GM10847 (cell line): ENCODE data around the gene CCDC178.

Source experiments
- POLR2A ChIP-seq: IDR thresholded peaks from 2 replicates; pipeline ENCODE4 v1.6.1; 2011; ENCODE audit not compliant: insufficient read length; ENCODE audit errors: extremely low read depth

Gene CCDC178

DNA sequence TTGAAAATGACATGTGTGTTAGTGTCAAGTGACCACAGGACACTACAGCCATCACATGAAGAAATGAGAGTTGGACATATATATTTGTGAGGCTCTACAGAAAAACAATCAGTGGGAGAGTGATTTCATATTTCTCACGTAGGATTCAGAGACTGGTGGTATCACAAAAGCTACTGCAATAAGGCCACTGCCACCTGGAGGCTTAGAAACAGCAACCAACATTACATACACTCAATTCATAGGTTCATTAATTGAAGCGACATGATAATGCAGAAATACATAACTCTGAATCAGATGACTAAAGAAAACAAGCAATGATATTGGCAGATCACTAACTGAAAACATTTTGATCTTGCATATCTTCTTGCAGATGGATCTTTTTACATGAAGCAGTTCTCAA is 419.6 kb downstream of the CCDC178 start:
- no peak for TF ChIP-seq POLR2A

DNA sequence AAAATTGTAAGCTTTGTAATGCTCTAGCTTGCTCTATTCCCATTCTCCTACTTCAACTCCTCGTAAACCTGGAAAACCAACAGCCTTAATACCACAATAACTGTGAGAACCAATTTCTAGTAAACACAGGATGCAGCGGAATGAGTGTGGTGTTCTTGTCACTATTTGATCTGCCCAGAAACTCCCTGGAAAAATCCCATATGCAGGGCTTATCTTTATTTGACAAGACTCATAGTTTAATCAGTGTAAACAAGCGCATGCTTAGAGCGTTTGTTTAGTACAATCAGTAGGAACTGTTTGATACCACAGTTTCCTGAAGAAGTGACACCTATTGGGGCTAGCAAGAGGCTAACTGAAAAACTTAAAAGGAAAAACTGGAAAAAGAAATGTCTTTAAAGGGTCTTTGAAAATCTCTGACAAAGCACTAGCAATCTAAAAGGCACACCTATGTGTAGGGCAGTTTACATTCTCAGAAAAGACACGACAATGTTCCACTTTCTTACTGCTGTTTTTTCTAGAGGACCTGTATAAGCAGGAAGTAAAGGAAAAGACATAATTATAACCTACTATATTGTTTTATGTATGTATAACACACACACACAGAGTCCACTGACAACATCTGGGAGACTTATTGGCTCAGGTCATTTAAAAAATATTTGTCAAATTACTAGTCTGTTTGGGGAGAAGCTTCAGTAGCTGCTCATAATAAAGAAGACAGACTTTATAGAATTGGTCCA is 426.3 kb downstream of the CCDC178 start:
- no peak for TF ChIP-seq POLR2A

GRCh38 chr18:33010149-33010548 is 430.4 kb downstream of the CCDC178 start:
- TF ChIP-seq POLR2A = no peak

DNA sequence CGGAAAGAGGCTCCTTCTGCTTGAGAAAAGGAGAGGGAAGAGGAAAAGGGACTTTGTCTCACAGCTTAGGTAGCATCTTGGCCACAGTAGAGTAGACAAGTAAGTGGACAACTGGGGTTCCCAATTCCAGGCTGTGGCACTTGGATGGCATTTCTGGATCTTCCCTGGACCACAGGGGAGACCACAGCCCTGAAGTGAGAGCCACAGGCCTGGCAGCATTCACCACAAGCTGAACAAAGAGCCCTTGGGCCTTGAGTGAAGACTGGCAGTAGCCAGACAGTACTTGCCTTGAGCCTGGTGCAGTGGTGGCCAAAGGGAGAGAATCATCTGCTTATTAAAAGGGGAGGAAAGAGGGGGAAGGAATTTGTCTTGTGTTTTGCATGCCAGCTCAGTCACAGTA is 441.6 kb downstream of the CCDC178 start:
- TF ChIP-seq POLR2A = no peak

DNA sequence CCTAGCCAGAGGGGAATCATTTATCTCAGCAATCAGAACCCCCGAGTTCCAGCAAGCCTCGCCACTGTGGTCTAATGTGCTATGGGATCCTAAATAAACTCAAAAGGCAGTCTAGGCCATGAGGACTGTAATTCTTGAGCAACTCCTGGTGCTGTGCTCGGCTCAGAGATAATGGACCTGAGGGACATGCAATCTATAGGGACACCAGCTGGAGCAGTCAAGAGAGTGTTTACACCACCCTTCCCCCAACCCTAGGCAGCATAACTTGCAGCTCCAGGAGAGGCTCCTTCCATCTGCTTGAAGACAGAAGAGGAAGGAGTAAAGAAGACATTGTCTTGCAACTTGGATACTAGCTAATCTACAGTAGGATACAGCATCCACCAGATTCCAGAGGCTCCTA is 442.2 kb downstream of the CCDC178 start:
- no peak for TF ChIP-seq POLR2A

DNA sequence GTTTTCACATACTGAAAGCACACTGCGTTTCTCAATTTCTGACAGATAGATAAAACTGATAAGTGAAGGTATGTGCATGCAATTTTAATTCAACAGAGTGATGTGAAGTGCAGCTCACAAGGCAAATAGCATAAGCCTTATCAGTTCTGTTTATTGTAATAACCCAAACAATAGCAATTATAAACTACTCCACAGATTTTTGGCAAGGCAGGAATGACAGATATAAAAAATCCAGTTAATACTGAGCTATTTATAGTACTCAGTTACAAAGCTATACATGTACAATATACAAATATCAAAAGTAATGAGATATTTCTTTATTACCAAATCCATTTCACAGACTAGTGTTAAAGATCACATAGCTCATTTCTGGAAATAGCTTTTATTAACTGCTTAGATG is 456.8 kb downstream of the CCDC178 start:
- TF ChIP-seq POLR2A = no peak

GRCh38 chr18:32980896-32981295 is 459.6 kb downstream of the CCDC178 start:
- TF ChIP-seq POLR2A = no peak

GRCh38 chr18:32975501-32975900 is 465.0 kb downstream of the CCDC178 start:
- no peak for TF ChIP-seq POLR2A

DNA sequence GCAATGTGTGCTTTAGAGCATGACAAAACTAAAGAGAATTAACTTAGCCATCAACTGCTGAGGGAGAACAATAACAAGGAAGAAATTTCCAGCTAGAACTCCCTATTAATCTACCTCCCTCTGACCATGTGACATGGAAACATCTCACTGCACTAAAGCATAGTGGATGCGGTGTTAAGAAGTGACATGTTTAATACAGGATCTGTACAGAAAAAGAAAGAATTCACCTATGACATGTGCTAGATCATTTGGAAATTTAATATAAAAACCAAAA is 465.4 kb downstream of the CCDC178 start:
- TF ChIP-seq POLR2A = no peak

DNA sequence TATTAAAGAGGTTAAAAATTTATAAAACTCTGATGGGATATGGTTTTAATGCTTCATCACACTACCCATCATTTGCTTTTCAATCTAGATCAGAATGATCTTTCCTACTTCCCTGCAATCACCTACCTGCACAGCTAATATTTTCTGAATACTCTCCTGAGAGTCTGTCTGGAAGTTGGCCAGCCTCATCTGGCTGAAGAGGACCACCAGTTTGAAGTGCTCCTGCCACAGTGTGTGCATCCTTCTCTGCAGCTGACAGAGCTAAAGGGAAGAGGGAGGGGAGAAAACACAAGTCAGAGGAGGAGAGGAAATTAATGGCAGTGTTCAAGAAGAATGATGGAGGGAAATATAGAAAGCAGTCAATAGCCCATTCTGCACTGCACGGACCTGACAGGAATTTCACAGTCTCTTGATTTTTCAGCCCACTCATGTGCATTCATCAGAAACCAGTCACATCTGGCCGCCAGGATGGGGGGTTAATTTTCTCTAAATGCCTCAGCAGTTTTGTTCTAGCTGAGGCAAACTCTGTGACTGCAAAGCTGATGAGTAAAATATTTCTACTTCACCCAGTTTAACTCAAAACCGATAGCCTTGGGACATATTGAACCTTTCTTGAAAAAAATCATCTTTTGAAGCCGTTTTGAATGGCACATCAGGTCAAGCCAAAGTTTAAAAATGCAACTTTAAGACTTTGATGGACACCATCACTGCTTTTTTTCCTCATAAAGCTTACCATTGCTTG is 465.9 kb downstream of the CCDC178 start:
- TF ChIP-seq POLR2A = no peak

GRCh38 chr18:32968248-32968647 is 472.3 kb downstream of the CCDC178 start:
- no peak for TF ChIP-seq POLR2A

- TF ChIP-seq POLR2A = no peak
Observed at GRCh38 chr18:32966141-32966540, 474.4 kb downstream of the CCDC178 start.

DNA sequence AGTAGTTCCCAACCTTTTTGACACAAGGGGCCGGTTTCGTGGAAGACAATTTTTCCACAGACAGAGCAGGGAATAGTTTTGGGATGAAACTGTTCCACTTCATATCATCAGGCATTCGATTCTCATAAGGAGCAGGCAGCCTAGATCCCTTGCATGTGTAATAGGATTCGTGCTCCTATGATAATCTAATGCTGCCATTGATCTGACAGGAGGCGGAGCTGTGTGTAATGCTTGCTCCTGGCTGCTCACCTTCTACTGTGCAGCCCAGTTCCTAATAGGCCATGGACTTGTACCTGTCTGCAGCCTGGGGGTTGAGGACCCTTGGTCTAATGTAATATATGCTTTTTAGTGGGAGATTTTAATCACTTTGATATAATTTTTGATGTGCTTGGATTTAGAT is 479.0 kb downstream of the CCDC178 start:
- TF ChIP-seq POLR2A = no peak

GRCh38 chr18:32958746-32959145 is 481.8 kb downstream of the CCDC178 start:
- no peak for TF ChIP-seq POLR2A

GRCh38 chr18:32956591-32957315 is 483.8 kb downstream of the CCDC178 start:
- no peak for TF ChIP-seq POLR2A

DNA sequence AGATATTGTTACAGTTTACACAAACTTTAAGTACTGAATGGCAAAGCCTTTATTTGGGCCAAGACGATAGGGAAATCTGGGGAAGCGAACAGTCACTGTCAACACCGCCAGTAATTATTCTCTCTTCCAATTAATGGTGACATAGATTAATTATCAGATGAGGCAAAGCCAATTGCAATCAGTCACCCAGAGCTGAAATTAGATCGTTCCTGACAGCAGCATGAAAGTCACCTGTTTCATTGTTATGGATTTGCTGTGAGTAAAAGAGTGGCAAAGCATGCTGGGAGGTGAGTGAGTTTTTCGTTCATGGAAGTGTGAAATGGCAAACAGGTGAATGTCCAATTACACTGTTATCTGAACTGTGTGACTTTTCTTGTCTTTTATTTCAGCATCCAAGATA is 502.9 kb downstream of the CCDC178 start:
- no peak for TF ChIP-seq POLR2A
